K562 (cell line): ENCODE data around the gene SLCO2B1. TPM values are rescaled to one million over a fixed set of nuclear protein-coding genes. Genes with fewer than 3 reads are reported as not detected.

Experiments used
- CC2D1A ChIP-seq: fragments of 450-650 bp; IDR thresholded peaks from 2 replicates; pipeline ENCODE4 v1.6.1; 2017; ENCODE audit warnings: mild to moderate bottlenecking
- CSDE1 ChIP-seq, 2 experiments: fragments of 450-650 bp; IDR thresholded peaks; 2 replicates each; pipeline ENCODE4 v1.6.1; 2016; ENCODE audit warnings: mild to moderate bottlenecking in 1 of 2
- ESRRB ChIP-seq: fragments of 250-450 bp; sonication (Bioruptor Pico); IDR thresholded peaks from 2 replicates; pipeline ENCODE4 v1.5.0; 2020; ENCODE audit warnings: mild to moderate bottlenecking, moderate library complexity, borderline replicate concordance
- FOXP1 ChIP-seq: sonication (generic); formaldehyde crosslinking; IDR thresholded peaks from 2 replicates; pipeline ENCODE4 v1.8.0; 2022; ENCODE audit warnings: mild to moderate bottlenecking, missing genetic modification reagents
- ILF3 ChIP-seq: fragments of 450-650 bp; IDR thresholded peaks from 2 replicates; pipeline ENCODE4 v1.6.1; 2018; ENCODE audit warnings: antibody characterized with exemption, mild to moderate bottlenecking, moderate library complexity, borderline replicate concordance
- POLR2A ChIP-seq: fragments of 450-650 bp; conservative IDR thresholded peaks from 2 replicates; pipeline ENCODE4 v1.6.1; 2016
- POLR2G ChIP-seq: fragments of 200-400 bp; formaldehyde crosslinking; IDR thresholded peaks from 2 replicates; pipeline ENCODE4 v1.6.1; 2017; ENCODE audit warnings: low read depth, mild to moderate bottlenecking, antibody characterized with exemption, low read length, moderate library complexity
- STAG1 ChIP-seq: sonication (generic); formaldehyde crosslinking; IDR thresholded peaks from 2 replicates; pipeline ENCODE4 v1.5.0; 2020; ENCODE audit warnings: missing genetic modification reagents, borderline replicate concordance
- XRCC5 ChIP-seq: fragments of 200-400 bp; formaldehyde crosslinking; IDR thresholded peaks from 2 replicates; pipeline ENCODE4 v1.6.1; 2017; ENCODE audit warnings: low read depth, mild to moderate bottlenecking, low read length
- polyA plus RNA-seq, 8 experiments: library from polyadenylated mRNA; depleted of rRNA in 4 of 8; stranded (reverse) in 5 of 8; unstranded in 3 of 8; fragments of >200 nt; fragmentation: Nextera tagmentation in 2 of 8; fragmentation: Illumina TruSeq in 1 of 8; extraction: Ambion mirVana in 2 of 8; extraction: Trizol in 1 of 8; gene quantifications; 2 replicates each; pipeline versions ENCODE4 v1.2.1 to v1.2.3, GENCODE V29; 2011 to 2014; ENCODE audit warnings: inconsistent platforms in 1 of 8, missing spikeins in 1 of 8
- total RNA-seq, 7 experiments: library from RNA; depleted of rRNA in 6 of 7; stranded (reverse); fragments of >200 nt in 6 of 7; fragmentation: Illumina TruSeq in 2 of 7; extraction: Trizol in 2 of 7; gene quantifications; 2 replicates each; pipeline versions ENCODE4 v1.2.1 to v1.2.3, GENCODE V29; 2011 to 2021; ENCODE audit warnings: low replicate concordance in 1 of 7
- TF ChIP-seq, protein P1 (sequence below): fragments of 250-450 bp; sonication (Bioruptor Pico); IDR thresholded peaks from 2 replicates; pipeline ENCODE4 v1.5.0; 2022; ENCODE audit warnings: mild to moderate bottlenecking
- TF ChIP-seq, protein P2 (sequence below), 2 experiments: IDR thresholded peaks; 2 replicates each; pipeline ENCODE4 v1.6.1; 2011; ENCODE audit warnings: borderline replicate concordance in 1 of 2, control low read depth in 1 of 2, low read depth in 1 of 2, low read length in 1 of 2, mild to moderate bottlenecking in 1 of 2, mixed read lengths in 1 of 2, moderate library complexity in 1 of 2; ENCODE audit not compliant: insufficient read depth in 1 of 2, insufficient read length in 1 of 2, poor library complexity in 1 of 2, severe bottlenecking in 1 of 2; ENCODE audit errors: extremely low read depth in 1 of 2
- TF ChIP-seq, protein P3 (sequence below): IDR thresholded peaks from 3 replicates; pipeline ENCODE4 v1.6.1; 2011; ENCODE audit warnings: borderline replicate concordance, mild to moderate bottlenecking, moderate library complexity; ENCODE audit not compliant: insufficient read length; ENCODE audit errors: extremely low read depth

Gene SLCO2B1
- total and polyA plus RNA-seq, 9 of the 15 experiments (the other 6 are each of a cell fraction or from before 2014, with no cell fraction given) = 0.70 to 14.7 (median 7.6) TPM

GRCh38 chr11:75163921-75164849, 13.3 kb downstream of the SLCO2B1 start (continued):
- no peak for TF ChIP-seq ESRRB
- TF ChIP-seq XRCC5 = no peak
- TF ChIP-seq CSDE1 (IDR thresholded peaks at IDR 0.05) = no peak
- no peak for TF ChIP-seq POLR2G
- TF ChIP-seq, protein P1, sequence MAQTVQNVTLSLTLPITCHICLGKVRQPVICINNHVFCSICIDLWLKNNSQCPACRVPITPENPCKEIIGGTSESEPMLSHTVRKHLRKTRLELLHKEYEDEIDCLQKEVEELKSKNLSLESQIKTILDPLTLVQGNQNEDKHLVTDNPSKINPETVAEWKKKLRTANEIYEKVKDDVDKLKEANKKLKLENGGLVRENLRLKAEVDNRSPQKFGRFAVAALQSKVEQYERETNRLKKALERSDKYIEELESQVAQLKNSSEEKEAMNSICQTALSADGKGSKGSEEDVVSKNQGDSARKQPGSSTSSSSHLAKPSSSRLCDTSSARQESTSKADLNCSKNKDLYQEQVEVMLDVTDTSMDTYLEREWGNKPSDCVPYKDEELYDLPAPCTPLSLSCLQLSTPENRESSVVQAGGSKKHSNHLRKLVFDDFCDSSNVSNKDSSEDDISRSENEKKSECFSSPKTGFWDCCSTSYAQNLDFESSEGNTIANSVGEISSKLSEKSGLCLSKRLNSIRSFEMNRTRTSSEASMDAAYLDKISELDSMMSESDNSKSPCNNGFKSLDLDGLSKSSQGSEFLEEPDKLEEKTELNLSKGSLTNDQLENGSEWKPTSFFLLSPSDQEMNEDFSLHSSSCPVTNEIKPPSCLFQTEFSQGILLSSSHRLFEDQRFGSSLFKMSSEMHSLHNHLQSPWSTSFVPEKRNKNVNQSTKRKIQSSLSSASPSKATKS (CRISPR knock-in tag) = no peak
- TF ChIP-seq FOXP1 (CRISPR knock-in tag) = no peak
- TF ChIP-seq, protein P2, sequence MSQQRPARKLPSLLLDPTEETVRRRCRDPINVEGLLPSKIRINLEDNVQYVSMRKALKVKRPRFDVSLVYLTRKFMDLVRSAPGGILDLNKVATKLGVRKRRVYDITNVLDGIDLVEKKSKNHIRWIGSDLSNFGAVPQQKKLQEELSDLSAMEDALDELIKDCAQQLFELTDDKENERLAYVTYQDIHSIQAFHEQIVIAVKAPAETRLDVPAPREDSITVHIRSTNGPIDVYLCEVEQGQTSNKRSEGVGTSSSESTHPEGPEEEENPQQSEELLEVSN (IDR thresholded peaks at IDR 0.05; ENCODE audit: borderline replicate concordance in 1 of 2, extremely low read depth in 1 of 2, insufficient read depth in 1 of 2, insufficient read length in 1 of 2, low read depth in 1 of 2, low read length in 1 of 2, poor library complexity in 1 of 2, severe bottlenecking in 1 of 2) = no peak
- TF ChIP-seq POLR2A = no peak
- TF ChIP-seq STAG1 (CRISPR knock-in tag) = no peak
- no peak for TF ChIP-seq CC2D1A
- TF ChIP-seq ILF3 = no peak
- TF ChIP-seq, protein P3, sequence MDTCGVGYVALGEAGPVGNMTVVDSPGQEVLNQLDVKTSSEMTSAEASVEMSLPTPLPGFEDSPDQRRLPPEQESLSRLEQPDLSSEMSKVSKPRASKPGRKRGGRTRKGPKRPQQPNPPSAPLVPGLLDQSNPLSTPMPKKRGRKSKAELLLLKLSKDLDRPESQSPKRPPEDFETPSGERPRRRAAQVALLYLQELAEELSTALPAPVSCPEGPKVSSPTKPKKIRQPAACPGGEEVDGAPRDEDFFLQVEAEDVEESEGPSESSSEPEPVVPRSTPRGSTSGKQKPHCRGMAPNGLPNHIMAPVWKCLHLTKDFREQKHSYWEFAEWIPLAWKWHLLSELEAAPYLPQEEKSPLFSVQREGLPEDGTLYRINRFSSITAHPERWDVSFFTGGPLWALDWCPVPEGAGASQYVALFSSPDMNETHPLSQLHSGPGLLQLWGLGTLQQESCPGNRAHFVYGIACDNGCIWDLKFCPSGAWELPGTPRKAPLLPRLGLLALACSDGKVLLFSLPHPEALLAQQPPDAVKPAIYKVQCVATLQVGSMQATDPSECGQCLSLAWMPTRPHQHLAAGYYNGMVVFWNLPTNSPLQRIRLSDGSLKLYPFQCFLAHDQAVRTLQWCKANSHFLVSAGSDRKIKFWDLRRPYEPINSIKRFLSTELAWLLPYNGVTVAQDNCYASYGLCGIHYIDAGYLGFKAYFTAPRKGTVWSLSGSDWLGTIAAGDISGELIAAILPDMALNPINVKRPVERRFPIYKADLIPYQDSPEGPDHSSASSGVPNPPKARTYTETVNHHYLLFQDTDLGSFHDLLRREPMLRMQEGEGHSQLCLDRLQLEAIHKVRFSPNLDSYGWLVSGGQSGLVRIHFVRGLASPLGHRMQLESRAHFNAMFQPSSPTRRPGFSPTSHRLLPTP = no peak
